ENCODE results near the gene ANTXRL. TPM values are rescaled to one million over a fixed set of nuclear protein-coding genes. Genes with fewer than 3 reads are reported as not detected.
"Not testable (repeated sequence)": the region's sequence is repeated elsewhere in the genome, so short reads cannot be mapped to it uniquely, and the experiment has no call there.

ANTXRL gene
- total RNA-seq, 1 donor from 2014 or later, result not detected

GRCh38 chr10:46293228-46293627, 6.4 kb downstream of the ANTXRL start:
- H3K36me3 ChIP-seq, result no peaks in the 10 kb centered on the region
- H3K27me3 ChIP-seq, result no peaks in the 10 kb centered on the region
- no peaks in the 10 kb centered on the region for H3K9me3 ChIP-seq
- H3K27ac ChIP-seq, result no peak overlapping the region
- TF ChIP-seq CTCF (IDR thresholded peaks at IDR 0.05), result no peak
- intact Hi-C loops (cut with DNase I), result no loop called here
- H3K4me1 ChIP-seq, result no peaks in the 10 kb centered on the region
- H3K4me3 ChIP-seq, result no peak overlapping the region
- no peak for DNase-seq (ENCODE audit: low spot score in 2 of 2)

GRCh38 chr10:46293832-46294640, 7.2 kb downstream of the ANTXRL start:
- no peaks in the 10 kb centered on the region for H3K27me3 ChIP-seq
- H3K27ac ChIP-seq, result no peak overlapping the region
- H3K36me3 ChIP-seq, result no peaks in the 10 kb centered on the region
- no peaks in the 10 kb centered on the region for H3K4me1 ChIP-seq
- TF ChIP-seq CTCF (IDR thresholded peaks at IDR 0.05), result no peak
- H3K9me3 ChIP-seq, result no peaks in the 10 kb centered on the region
- no peak overlapping the region for H3K4me3 ChIP-seq
- intact Hi-C loops (cut with DNase I), result no loop called here
- DNase-seq (ENCODE audit: low spot score in 2 of 2), result peak in 1 of 2 donors; percentile 41

- H3K4me1 ChIP-seq, result no peaks in the 10 kb centered on the region
- no peaks in the 10 kb centered on the region for H3K9me3 ChIP-seq
- H3K4me3 ChIP-seq, result no peak overlapping the region
- no peak for TF ChIP-seq CTCF (IDR thresholded peaks at IDR 0.05)
- peak in 1 of 2 donors; percentile 46 for DNase-seq (ENCODE audit: low spot score in 2 of 2)
- no peak overlapping the region for H3K27ac ChIP-seq
- no peaks in the 10 kb centered on the region for H3K36me3 ChIP-seq
- H3K27me3 ChIP-seq, result no peaks in the 10 kb centered on the region
- intact Hi-C loops (cut with DNase I), result no loop called here
These were observed 7.9 kb downstream of the ANTXRL start for GRCh38 chr10:46294641-46295220.

- H3K4me3 ChIP-seq; intact Hi-C loops (cut with DNase I); H3K27me3 ChIP-seq; H3K36me3 ChIP-seq; H3K27ac ChIP-seq; H3K9me3 ChIP-seq; H3K4me1 ChIP-seq: not testable (repeated sequence)
- peak in 1 of 2 donors; percentile 21 for DNase-seq (ENCODE audit: low spot score in 2 of 2)
These were observed 8.7 kb downstream of the ANTXRL start for GRCh38 chr10:46295350-46296010.

- DNase-seq (ENCODE audit: low spot score in 2 of 2), result peak in 1 of 2 donors; percentile 25
- H3K4me3 ChIP-seq; H3K36me3 ChIP-seq; H3K27me3 ChIP-seq; H3K4me1 ChIP-seq; H3K9me3 ChIP-seq; intact Hi-C loops (cut with DNase I); H3K27ac ChIP-seq: not testable (repeated sequence)
These were observed 9.3 kb downstream of the ANTXRL start for GRCh38 chr10:46296086-46296485.

- no peak for TF ChIP-seq CTCF (IDR thresholded peaks at IDR 0.05)
- no peak overlapping the region for H3K27ac ChIP-seq
These were observed 9.9 kb downstream of the ANTXRL start for GRCh38 chr10:46296641-46297141.

More at GRCh38 chr10:46296641-46297141, 9.9 kb downstream of the ANTXRL start:
- Histone ChIP-seq H3K9me3 (no peaks in the 10 kb centered on the region), H3K36me3 (no peaks in the 10 kb centered on the region), H3K4me1 (no peaks in the 10 kb centered on the region), H3K4me3 (no peak overlapping the region), H3K27me3 (no peaks in the 10 kb centered on the region)
- peak in 1 of 2 donors; percentile 37 for DNase-seq (ENCODE audit: low spot score in 2 of 2)
- intact Hi-C loops (cut with DNase I), result no loop called here
